DND-41 (cell line): ENCODE measurements around the gene TIAL1.

Experiments used
- CTCF ChIP-seq: IDR thresholded peaks from 2 replicates; pipeline ENCODE4 v1.5.1; 2012; ENCODE audit warnings: borderline replicate concordance, low read length, moderate library complexity, mild to moderate bottlenecking; ENCODE audit not compliant: poor library complexity, severe bottlenecking; ENCODE audit errors: extremely low read depth
- EZH2 ChIP-seq: IDR thresholded peaks from 3 replicates; pipeline ENCODE4 v1.6.1; 2012; ENCODE audit warnings: borderline replicate concordance, low read depth, mild to moderate bottlenecking, moderate library complexity, low read length, inconsistent platforms; ENCODE audit not compliant: severe bottlenecking

- TF ChIP-seq CTCF, result no peak
- TF ChIP-seq EZH2, result no peak
These were observed 1.6 kb downstream of the TIAL1 start for GRCh38 chr10:119595134-119595675.
